ENCODE measurements around the gene MYOG. TPM values are rescaled to one million over a fixed set of nuclear protein-coding genes. Genes with fewer than 3 reads are reported as not detected.

MYOG gene
- total RNA-seq, 2 experiments from 2014 or later: not detected

DNA sequence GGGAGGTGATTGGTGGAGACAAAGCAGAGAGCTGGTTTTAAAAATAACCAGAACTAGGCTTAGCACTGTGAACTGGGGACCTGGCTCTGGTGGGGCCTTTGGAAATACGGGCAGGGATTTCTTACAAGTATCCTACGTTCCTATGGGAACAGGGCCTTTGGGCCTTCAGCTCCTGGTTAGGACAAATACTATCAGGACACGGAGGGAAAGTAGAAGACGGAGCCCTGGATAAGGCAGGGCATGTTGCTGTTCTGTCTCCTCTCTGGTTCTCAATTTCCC, 5.3 kb upstream of the MYOG start:
- CTCF ChIA-PET: no interaction called here
- Mint-ChIP-seq H3K27me3 (peaks cover 22% of the 10 kb centered on the region), H3K36me3 (ENCODE audit: low read depth) (peaks cover 6% of the 10 kb centered on the region), H3K9me3 (peaks cover 10% of the 10 kb centered on the region), H3K4me3 (no peak overlapping the region), H3K27ac (no peak overlapping the region), H3K4me1 (no peaks in the 10 kb centered on the region)
- no peak for DNase-seq
- POLR2A ChIA-PET: no interaction called here

DNA sequence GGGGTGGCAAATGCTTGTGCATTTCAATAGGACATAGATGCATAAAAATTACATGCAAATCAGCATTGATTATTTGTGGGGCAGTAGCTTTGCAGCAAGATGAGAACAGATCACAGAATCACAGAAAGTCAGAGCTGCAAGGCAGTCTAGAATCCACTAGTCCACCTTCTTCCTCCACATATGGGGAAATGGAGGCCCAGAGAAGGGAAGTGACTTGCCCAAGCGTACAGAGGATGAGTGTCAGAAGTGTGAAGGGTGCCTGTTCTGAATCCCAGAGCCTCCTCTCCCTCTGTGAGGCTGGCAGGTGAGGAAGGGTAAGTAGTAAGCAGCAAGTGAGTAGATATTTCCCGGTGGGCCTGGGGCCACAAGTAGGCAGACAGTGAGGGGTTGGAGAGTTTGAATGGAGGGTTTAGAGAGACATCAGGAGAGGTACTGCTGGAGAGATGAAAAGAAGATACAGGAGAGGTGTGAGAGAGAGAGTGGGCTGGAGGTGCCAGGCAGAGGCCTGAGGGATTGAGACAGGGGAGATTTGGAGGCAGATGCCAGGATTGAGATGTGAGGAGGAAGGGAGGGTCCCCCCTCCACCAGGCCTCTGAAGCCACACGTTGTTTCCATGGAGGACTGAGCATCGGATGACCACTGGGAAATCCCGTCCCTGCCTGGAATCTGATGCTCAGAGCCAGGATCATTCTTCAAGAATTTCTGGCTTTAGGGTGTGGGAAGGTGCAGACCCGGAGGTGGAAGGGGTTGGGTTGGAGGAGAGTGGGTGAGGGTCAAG, 4.8 kb upstream of the MYOG start:
- Mint-ChIP-seq H3K9me3 (peaks cover 10% of the 10 kb centered on the region), H3K27ac (no peak overlapping the region), H3K4me3 (no peak overlapping the region), H3K36me3 (ENCODE audit: low read depth) (peaks cover 6% of the 10 kb centered on the region), H3K27me3 (peaks cover 19% of the 10 kb centered on the region), H3K4me1 (no peaks in the 10 kb centered on the region)
- POLR2A ChIA-PET: no interaction called here
- no peak for DNase-seq
- CTCF ChIA-PET: no interaction called here

DNA sequence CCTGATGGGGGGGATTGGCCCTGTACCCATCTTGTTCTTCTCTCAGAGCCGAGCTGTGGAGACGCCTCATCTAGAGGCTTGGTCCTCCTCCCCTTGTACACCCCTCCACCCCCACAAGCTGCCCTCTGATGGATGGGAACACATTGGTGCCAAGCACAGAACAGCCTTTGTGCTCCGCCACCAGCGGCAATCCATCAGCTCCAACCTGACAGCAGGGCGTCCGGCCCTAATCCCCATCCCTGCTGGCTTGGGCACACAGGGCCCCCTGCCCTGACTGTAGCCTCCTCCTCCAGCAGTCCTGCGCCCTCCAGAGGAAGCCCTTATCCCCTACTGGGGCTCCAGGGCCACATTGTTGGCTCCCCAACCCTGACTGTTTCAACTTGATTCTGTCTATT, 3.8 kb upstream of the MYOG start:
- peaks cover 4% of the 10 kb centered on the region for H3K9me3 Mint-ChIP-seq
- no peak overlapping the region for H3K27ac Mint-ChIP-seq
- no peak for DNase-seq
- CTCF ChIA-PET: no interaction called here
- POLR2A ChIA-PET: no interaction called here
- H3K4me1 Mint-ChIP-seq: no peaks in the 10 kb centered on the region
- H3K36me3 Mint-ChIP-seq (ENCODE audit: low read depth): no peaks in the 10 kb centered on the region
- H3K27me3 Mint-ChIP-seq: peaks cover 10% of the 10 kb centered on the region
- H3K4me3 Mint-ChIP-seq: no peak overlapping the region

DNA sequence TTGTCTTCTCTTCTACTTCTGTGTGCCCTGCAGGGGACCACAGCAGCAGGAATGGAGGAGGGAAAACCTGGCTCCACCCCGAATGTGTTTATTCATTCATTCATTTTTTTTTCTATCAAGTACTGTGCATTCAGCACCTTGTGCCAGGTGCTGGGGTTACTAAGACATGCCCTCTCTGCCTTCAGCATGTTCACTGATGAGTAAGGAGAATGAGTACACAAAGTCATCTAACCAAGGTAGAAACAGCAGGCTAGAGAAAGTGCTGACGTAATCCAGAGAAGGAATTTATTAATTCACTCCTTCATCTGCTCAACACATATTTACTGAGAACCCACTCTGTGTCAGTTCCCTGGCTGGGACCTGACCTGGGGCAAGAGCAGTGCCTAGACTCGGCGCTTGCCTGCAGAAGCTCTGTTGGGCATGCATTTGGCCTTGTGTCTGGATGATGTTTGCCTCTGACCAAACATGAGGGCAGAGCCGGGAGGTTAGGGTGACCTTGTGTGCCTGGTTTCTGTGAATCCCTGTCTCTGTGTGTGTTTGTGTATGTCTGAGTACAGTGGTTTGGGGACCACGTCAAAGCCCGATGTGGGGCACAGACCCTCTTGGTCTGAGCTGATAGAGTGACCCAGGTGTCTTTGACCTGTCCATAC, 3.3 kb upstream of the MYOG start:
- no peak overlapping the region for H3K4me3 Mint-ChIP-seq
- ChIA-PET CTCF (no interaction called here), POLR2A (no interaction called here)
- no peaks in the 10 kb centered on the region for H3K4me1 Mint-ChIP-seq
- H3K27ac Mint-ChIP-seq: no peak overlapping the region
- no peaks in the 10 kb centered on the region for H3K36me3 Mint-ChIP-seq (ENCODE audit: low read depth)
- no peak for DNase-seq
- H3K9me3 Mint-ChIP-seq: no peaks in the 10 kb centered on the region
- peaks cover 6% of the 10 kb centered on the region for H3K27me3 Mint-ChIP-seq

DNA sequence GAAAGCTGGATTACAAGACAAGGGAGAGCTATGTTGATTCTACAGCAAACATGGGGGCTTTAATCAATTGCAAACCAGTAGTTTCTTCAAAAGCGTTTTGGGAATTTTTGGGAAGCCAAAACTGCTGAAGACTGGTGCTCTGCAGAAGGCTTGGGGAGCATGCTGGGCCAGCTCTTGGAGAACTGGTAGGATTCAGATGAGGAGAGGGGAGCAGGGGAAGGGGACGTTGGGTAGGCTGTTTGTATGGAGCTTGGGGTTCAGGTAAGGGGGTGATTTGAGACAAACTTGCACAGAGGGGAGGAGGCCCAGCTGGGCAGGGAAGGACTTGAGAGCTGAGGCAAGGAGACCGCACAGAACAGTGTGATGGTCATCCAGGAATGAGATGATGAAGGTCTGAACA, 2.6 kb upstream of the MYOG start:
- peaks cover 6% of the 10 kb centered on the region for H3K27me3 Mint-ChIP-seq
- H3K36me3 Mint-ChIP-seq (ENCODE audit: low read depth): no peaks in the 10 kb centered on the region
- ChIA-PET POLR2A (no interaction called here), CTCF (no interaction called here)
- no peaks in the 10 kb centered on the region for H3K4me1 Mint-ChIP-seq
- DNase-seq: no peak
- no peak overlapping the region for H3K4me3 Mint-ChIP-seq
- no peaks in the 10 kb centered on the region for H3K9me3 Mint-ChIP-seq
- no peak overlapping the region for H3K27ac Mint-ChIP-seq

DNA sequence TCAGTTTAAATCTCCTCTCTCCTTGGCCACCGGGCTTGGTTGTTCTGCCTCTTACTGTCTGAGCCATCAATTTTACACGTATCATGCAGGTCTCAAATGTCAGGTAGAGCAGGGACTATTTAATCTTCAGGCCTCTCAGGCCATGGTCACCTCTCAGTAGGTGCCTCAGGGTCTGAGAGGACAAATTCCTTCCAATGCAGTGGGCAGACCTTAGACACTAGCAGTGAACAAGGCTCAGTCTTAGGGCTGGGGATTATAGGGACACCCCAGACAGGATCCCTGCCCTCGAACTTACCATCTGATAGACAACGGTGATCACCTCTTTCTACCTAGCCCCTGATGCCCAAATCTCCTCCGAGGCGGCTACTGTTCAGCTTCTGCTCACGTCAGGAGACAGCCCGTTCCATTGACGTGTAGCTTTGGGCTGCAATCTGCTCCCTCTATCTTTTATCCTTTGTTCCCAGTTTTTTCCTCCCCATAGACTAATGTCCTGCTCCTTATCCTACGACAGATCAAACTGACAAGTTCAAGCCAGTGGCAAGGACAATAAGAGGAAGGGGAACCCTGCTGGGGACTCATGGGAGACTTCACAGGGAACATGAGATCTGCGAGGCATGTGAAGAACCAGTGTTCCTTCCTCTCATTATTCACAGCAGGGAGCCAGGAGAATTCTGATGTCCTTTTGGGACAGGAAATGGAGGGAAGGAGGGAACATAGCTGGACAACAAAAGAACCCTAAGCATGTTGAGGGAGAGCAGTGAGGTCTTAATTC, 1.4 kb upstream of the MYOG start:
- POLR2A ChIA-PET: no interaction called here
- H3K4me1 Mint-ChIP-seq: no peaks in the 10 kb centered on the region
- H3K27me3 Mint-ChIP-seq: peaks cover 9% of the 10 kb centered on the region
- no peak overlapping the region for H3K4me3 Mint-ChIP-seq
- no peaks in the 10 kb centered on the region for H3K9me3 Mint-ChIP-seq
- CTCF ChIA-PET: no interaction called here
- DNase-seq: no peak
- H3K27ac Mint-ChIP-seq: no peak overlapping the region
- H3K36me3 Mint-ChIP-seq (ENCODE audit: low read depth): no peaks in the 10 kb centered on the region

DNA sequence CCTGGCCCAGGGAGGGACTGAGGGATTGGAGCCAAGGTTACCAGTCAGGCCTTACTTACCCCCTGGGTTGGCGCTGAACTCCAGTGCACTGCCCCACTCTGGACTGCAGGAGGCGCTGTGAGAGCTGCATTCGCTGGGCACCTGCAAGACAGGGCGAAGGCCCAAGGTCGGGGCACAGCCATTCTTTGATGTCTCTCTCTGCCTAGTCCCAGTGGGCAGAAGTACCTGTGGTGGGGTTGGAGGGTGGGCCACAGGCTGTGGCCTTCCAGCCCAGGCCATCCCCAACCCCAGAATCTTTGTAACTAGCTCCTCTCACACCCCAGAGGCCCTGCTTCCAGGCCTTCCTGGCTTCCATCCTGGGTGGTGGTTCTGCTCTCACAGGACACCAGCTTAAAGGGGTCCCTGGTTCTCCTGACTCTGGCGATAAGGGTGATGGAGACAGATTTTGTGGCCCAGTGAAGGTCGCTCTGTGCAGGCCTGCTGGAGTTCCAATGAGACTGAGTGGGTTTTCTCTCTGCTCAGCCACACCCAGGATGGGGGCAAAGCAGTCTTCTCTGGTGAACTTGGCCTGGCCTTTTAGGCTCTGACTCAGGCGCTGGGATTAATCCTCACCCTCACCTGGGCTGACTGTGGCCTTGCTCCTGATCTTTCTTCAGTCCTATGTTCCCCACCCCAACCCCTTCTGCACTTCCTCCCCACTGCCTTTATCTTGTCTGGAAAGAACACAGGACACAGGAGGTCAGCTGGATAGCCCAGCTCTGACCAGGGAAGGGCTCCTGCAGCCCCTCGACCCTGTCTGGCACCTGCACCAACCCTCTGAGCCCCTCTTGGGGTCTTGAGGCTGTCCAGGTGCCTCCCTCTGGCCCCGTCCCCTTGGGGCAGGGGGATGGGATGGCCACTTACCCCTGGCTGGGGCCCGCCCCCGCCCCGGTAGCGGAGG, 954 bp downstream of the MYOG start:
- POLR2A ChIA-PET: no interaction called here

DNA sequence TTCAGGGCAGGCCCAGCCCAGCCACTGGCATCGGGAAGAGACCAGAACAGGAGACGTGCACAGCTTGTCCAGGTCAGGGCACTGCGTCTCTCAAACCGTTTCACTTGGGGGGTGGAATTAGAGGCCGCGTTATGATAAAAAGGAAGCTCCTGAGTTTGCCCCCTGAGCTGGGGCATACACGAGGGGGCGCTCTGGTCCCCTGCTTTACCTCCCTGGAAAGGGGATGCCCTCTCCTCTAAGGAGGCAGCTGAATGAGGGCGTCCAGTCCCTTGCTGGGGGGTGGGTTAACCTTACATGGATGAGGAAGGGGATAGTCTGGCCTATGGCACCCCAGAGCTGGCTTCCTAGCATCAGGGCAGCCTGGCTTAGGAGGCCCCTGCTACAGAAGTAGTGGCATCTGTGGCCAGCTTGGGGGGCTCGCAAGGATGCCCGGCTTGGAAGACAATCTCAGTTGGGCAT, 2.3 kb downstream of the MYOG start:
- Mint-ChIP-seq H3K4me1 (no peaks in the 10 kb centered on the region), H3K27ac (no peak overlapping the region)

More for the DNA sequence above, 954 bp downstream of the MYOG start:
- DNase-seq: peak; percentile 45
- no peak overlapping the region for H3K27ac Mint-ChIP-seq
- no peaks in the 10 kb centered on the region for H3K9me3 Mint-ChIP-seq
- H3K27me3 Mint-ChIP-seq: peaks cover 14% of the 10 kb centered on the region
- no peaks in the 10 kb centered on the region for H3K4me1 Mint-ChIP-seq
- CTCF ChIA-PET: interaction anchor here (0.6 to 2.5 kb wide), 9 partner anchors 13 to 1012 kb away, joined by 3 to 12 read pairs (median 4); no protein-coding TSS in a partner anchor
- no peaks in the 10 kb centered on the region for H3K36me3 Mint-ChIP-seq (ENCODE audit: low read depth)
- H3K4me3 Mint-ChIP-seq: no peak overlapping the region

DNA sequence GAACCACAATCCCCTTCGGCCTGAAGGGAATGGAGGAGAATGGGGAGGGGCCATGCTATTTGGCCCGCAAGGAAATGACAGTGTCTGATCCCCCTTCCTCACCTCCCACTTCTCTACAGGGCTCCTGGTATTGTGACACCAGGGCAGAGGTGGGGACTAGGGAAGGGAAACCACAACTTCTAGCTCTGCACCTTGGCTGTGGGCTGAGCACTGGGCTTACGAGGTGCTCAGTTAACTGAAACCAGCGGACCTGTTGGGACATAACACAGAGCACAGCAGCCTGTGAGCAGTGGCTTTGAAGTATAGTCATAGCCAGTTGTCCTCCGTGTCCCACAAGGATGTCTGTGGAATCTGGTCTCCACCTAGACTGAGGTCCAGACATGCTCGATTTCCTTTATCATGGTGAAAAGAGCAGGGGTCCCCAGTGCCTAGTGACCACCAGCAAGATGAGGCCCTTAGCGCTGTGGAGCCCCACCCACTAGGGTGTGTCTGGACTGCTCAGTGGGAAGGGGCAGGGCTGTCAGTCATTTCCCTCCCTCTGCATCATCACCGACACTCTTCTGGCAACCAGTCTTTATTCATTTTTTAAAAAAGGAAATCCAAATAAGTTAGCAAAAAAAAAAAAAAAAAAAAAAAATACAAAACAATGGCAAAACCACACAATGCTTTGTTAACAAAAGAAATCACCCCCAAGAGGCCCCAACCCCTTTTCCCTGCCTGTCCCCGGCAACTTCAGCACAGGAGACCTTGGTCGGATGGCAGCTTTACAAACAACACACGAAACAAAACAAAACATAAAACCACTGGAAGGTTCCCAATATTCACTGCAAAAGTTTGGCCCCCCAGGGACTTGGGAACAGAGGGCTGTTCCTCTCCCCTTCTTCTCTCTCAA, 3.0 kb downstream of the MYOG start:
- H3K27ac Mint-ChIP-seq: no peak overlapping the region
- no peaks in the 10 kb centered on the region for H3K4me1 Mint-ChIP-seq
- H3K9me3 Mint-ChIP-seq: no peaks in the 10 kb centered on the region
- ChIA-PET CTCF (interaction anchor here (1.6 to 2.0 kb wide), 3 partner anchors 17 to 90 kb away, joined by 3 to 8 read pairs (median 6); no protein-coding TSS in a partner anchor), POLR2A (no interaction called here)
- no peak for DNase-seq
- no peaks in the 10 kb centered on the region for H3K36me3 Mint-ChIP-seq (ENCODE audit: low read depth)
- no peak overlapping the region for H3K4me3 Mint-ChIP-seq
- H3K27me3 Mint-ChIP-seq: peaks cover 23% of the 10 kb centered on the region

More for the DNA sequence above, 2.3 kb downstream of the MYOG start:
- peaks cover 18% of the 10 kb centered on the region for H3K27me3 Mint-ChIP-seq
- ChIA-PET POLR2A (no interaction called here), CTCF (interaction anchor here (1.1 to 2.5 kb wide), 5 partner anchors 18 to 133 kb away, joined by 3 to 12 read pairs (median 6); no protein-coding TSS in a partner anchor)
- peak; percentile 9 for DNase-seq
- H3K36me3 Mint-ChIP-seq (ENCODE audit: low read depth): no peaks in the 10 kb centered on the region
- H3K9me3 Mint-ChIP-seq: no peaks in the 10 kb centered on the region
- H3K4me3 Mint-ChIP-seq: no peak overlapping the region

DNA sequence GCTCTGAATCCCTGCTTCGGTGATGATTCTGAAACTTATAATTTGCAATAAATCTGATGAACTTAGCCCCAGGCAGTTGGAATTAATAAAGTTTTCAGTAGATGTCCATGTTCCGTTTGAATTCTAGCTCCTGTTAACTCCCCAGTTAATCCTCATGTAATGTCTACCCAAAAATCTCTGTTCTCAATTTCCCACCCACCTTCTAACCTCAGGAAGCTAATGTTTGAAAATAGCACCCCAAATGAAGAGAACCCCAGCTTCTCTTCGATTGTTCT, 3.6 kb downstream of the MYOG start:
- CTCF ChIA-PET: interaction anchor here (1.6 kb wide), 1 partner anchor 43 kb away, joined by 3 read pairs; no protein-coding TSS in a partner anchor
- H3K36me3 Mint-ChIP-seq (ENCODE audit: low read depth): no peaks in the 10 kb centered on the region
- H3K4me1 Mint-ChIP-seq: no peaks in the 10 kb centered on the region
- H3K27me3 Mint-ChIP-seq: peaks cover 26% of the 10 kb centered on the region
- H3K9me3 Mint-ChIP-seq: no peaks in the 10 kb centered on the region
- no peak overlapping the region for H3K27ac Mint-ChIP-seq
- DNase-seq: no peak
- H3K4me3 Mint-ChIP-seq: no peak overlapping the region
- POLR2A ChIA-PET: no interaction called here

DNA sequence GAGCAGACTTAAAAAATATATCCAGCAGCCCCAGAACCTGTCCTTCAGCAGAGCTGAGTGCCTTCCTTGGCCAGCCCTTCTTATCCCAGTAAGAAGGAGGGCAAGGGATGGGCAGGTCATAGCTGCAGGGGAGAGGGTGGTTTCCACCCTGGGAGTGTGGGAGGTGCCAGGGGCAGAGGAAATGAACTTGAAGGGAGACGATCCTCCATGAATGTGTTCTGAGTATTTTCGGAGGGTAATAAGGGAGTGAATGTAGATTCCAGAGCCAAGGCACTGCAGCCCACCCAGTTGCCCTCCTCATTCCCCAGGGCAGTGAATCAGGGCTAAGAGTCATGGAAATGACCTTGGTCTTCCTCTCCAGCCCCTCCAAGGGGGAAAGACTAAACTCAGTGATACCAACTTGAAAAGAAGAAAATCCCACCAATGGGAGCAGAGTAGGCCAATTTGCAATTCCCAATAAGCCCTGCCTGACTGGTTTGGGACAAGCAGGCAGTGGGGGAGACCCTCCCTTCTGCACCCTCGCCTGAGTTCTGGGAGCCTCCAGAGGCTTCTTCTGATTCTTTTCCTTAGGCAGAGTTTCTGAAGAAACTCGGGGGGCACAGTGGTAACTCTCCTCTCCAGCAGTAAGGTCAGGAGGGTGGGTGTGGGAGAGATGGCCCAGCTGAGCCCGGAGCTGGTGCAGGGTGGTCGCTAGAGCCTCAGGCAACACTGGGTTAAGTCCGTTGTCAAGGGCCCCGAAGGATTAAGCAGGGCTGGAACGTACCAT, 4.2 kb downstream of the MYOG start:
- Mint-ChIP-seq H3K4me3 (no peak overlapping the region), H3K27ac (no peak overlapping the region), H3K36me3 (ENCODE audit: low read depth) (no peaks in the 10 kb centered on the region), H3K27me3 (peaks cover 32% of the 10 kb centered on the region), H3K4me1 (no peaks in the 10 kb centered on the region), H3K9me3 (no peaks in the 10 kb centered on the region)
- ChIA-PET CTCF (interaction anchor here (1.6 kb wide), 1 partner anchor 42 kb away, joined by 3 read pairs; no protein-coding TSS in a partner anchor), POLR2A (no interaction called here)
- no peak for DNase-seq

DNA sequence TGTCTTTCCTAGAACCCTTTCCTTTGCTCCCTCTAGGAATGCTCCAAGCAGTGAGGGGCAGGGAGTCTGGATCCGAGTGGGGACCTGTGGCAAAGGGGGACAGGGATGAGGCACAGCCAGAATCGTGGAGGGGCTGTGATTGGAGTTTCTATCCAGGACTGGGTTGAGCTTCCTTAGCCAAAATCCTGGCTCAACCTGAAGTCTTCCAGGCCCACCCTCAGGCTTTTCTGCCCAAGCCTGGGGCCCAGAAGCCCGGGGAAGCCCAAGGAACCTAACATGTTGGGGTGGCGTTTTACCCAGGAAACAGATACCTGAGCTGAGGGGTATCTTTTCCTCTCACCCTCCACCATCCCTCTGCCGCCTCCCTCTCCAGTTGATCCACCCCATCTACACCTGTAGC, 5.4 kb downstream of the MYOG start:
- no peaks in the 10 kb centered on the region for H3K9me3 Mint-ChIP-seq
- H3K36me3 Mint-ChIP-seq (ENCODE audit: low read depth): no peaks in the 10 kb centered on the region
- no peak for DNase-seq

More for the DNA sequence above, 5.4 kb downstream of the MYOG start:
- Mint-ChIP-seq H3K4me3 (no peak overlapping the region), H3K27me3 (peaks cover 37% of the 10 kb centered on the region), H3K4me1 (peaks cover 4% of the 10 kb centered on the region), H3K27ac (no peak overlapping the region)
- ChIA-PET POLR2A (no interaction called here), CTCF (no interaction called here)
